ENCODE data around the gene RTN4R. TPM values are rescaled to one million over a fixed set of nuclear protein-coding genes. Genes with fewer than 3 reads are reported as not detected.

RTN4R gene
- total and polyA plus RNA-seq, 2 experiments from 2014 or later = 5.2 to 5.3 TPM

GRCh38 chr22:20243537-20244249 lies 24.4 kb downstream of the RTN4R start:
- H3K4me1 ChIP-seq (ENCODE audit: low read depth) = peaks cover 45% of the 10 kb centered on the region
- TF ChIP-seq, protein P1, sequence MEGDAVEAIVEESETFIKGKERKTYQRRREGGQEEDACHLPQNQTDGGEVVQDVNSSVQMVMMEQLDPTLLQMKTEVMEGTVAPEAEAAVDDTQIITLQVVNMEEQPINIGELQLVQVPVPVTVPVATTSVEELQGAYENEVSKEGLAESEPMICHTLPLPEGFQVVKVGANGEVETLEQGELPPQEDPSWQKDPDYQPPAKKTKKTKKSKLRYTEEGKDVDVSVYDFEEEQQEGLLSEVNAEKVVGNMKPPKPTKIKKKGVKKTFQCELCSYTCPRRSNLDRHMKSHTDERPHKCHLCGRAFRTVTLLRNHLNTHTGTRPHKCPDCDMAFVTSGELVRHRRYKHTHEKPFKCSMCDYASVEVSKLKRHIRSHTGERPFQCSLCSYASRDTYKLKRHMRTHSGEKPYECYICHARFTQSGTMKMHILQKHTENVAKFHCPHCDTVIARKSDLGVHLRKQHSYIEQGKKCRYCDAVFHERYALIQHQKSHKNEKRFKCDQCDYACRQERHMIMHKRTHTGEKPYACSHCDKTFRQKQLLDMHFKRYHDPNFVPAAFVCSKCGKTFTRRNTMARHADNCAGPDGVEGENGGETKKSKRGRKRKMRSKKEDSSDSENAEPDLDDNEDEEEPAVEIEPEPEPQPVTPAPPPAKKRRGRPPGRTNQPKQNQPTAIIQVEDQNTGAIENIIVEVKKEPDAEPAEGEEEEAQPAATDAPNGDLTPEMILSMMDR (IDR thresholded peaks at IDR 0.05; ENCODE audit: low read depth, low read length) = no peak
- no peaks in the 10 kb centered on the region for H3K27me3 ChIP-seq
- H3K27ac ChIP-seq = peak overlapping the region; percentile 80
- peak; percentile 92 for DNase-seq (ENCODE audit: low read depth in 1 of 2, low spot score in 1 of 2)
- H3K36me3 ChIP-seq = no peaks in the 10 kb centered on the region
- no peaks in the 10 kb centered on the region for H3K9me3 ChIP-seq (ENCODE audit: low read depth)
- H3K4me3 ChIP-seq = no peak overlapping the region

DNA sequence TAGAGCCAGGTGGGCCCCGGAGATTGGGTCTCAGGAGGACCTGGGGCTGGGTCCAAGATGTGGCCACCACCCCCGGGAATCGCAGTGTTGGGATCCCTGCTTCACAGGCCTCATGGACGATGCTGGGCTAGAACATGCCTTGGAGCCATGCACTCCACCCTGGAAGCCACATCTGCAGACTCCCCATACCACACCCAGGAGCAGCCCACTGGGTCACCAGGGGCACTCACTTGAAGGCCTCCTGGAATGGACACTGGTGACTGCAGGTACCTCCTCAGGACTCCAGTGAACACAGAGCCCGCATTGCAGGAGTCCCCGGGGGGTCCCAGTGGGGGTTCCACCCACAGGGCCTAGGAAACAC lies 25.0 kb downstream of the RTN4R start:
- Histone ChIP-seq H3K9me3 (ENCODE audit: low read depth) (no peaks in the 10 kb centered on the region), H3K4me3 (no peak overlapping the region), H3K27ac (peak overlapping the region; percentile 80), H3K27me3 (no peaks in the 10 kb centered on the region), H3K4me1 (ENCODE audit: low read depth) (peaks cover 45% of the 10 kb centered on the region), H3K36me3 (no peaks in the 10 kb centered on the region)
- DNase-seq (ENCODE audit: low read depth in 1 of 2, low spot score in 1 of 2) = no peak
- TF ChIP-seq, protein P1 (IDR thresholded peaks at IDR 0.05; ENCODE audit: low read depth, low read length) = no peak

GRCh38 chr22:20242393-20243175 lies 25.5 kb downstream of the RTN4R start:
- Histone ChIP-seq H3K4me1 (ENCODE audit: low read depth) (peaks cover 45% of the 10 kb centered on the region), H3K27ac (no peak overlapping the region), H3K27me3 (no peaks in the 10 kb centered on the region), H3K4me3 (no peak overlapping the region), H3K36me3 (no peaks in the 10 kb centered on the region), H3K9me3 (ENCODE audit: low read depth) (no peaks in the 10 kb centered on the region)
- no peak for DNase-seq (ENCODE audit: low read depth in 1 of 2, low spot score in 1 of 2)
- TF ChIP-seq, protein P1 (IDR thresholded peaks at IDR 0.05; ENCODE audit: low read depth, low read length) = no peak

DNA sequence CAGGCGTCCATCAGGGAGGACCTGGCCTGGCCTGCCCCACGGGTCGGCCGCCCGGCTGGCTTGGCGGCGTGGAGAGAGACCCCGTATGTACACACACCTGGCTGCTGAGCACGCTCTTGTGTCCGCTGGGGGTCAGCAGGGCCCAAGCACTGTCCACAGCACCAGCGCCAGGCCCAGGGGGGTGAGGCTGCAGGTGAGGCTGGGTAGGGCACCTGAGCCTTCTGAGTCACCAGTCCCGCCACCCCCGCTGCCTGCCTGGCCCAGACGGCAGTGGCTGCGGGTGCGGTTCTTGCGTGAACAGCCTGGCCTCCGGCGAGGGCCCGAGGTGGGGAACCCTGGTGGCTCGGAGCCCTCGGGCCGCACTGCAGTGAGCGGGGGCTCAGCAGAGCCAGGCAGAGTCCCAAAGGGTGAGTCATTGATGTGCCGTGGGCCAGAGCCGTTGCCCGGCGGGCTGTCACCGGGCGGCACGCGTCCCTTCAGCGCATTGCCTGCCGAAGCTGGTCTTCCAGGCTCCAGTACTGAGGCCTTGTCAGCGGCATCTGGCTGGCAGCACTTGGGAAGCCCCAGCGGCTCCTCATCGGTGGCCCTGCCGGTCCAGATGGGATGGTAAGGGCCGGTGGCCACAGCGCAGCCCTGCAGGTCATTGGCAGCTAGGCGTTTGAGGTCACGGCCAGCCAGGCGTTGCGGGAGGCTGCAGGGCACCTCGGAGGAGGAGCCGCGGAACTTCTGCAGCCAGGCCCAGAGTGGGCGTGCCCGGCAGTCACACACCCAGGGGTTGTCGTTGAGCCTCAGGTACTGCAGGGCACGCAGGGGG lies 26.3 kb downstream of the RTN4R start:
- H3K9me3 ChIP-seq (ENCODE audit: low read depth) = no peaks in the 10 kb centered on the region
- H3K4me3 ChIP-seq = no peak overlapping the region
- H3K4me1 ChIP-seq (ENCODE audit: low read depth) = peaks cover 41% of the 10 kb centered on the region
- H3K27me3 ChIP-seq = no peaks in the 10 kb centered on the region
- no peaks in the 10 kb centered on the region for H3K36me3 ChIP-seq
- DNase-seq (ENCODE audit: low read depth in 1 of 2, low spot score in 1 of 2) = no peak
- H3K27ac ChIP-seq = no peak overlapping the region
- TF ChIP-seq, protein P1 (IDR thresholded peaks at IDR 0.05; ENCODE audit: low read depth, low read length) = no peak

DNA sequence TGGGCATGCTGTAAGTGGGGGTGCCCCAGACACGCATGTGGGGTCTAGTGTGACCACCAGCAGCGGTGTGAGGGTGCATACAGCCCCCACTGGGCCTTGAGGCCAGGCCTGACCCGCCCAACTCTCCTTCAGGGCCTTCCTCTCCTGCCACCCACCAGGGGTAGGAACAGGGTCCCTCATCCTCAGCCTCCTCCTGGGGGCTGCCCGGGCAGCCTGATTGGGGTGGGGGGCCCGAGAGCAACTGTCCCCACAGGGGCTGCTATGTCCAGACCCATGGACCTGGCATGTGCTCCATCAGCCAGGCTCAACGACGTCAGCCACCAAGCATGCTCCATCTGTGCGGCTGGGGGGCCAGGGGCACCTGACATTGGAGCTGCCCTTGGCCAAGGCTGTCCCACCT lies 27.2 kb downstream of the RTN4R start:
- H3K27me3 ChIP-seq = no peaks in the 10 kb centered on the region
- no peak overlapping the region for H3K4me3 ChIP-seq
- TF ChIP-seq, protein P1 (IDR thresholded peaks at IDR 0.05; ENCODE audit: low read depth, low read length) = no peak
- no peak for DNase-seq (ENCODE audit: low read depth in 1 of 2, low spot score in 1 of 2)
- no peaks in the 10 kb centered on the region for H3K9me3 ChIP-seq (ENCODE audit: low read depth)
- H3K4me1 ChIP-seq (ENCODE audit: low read depth) = peaks cover 32% of the 10 kb centered on the region
- H3K36me3 ChIP-seq = no peaks in the 10 kb centered on the region
- no peak overlapping the region for H3K27ac ChIP-seq
